Measurements from ENCODE around the gene OR51I2.

The OR51I2 gene

GRCh38 chr11:5449023-5449422 lies at the start of gene OR51I2:
TSS of gene OR51I2 (plus strand) at chr11:5449323. CDS start at chr11:5453489, 4,166 bp downstream.
- H3K27ac ChIP-seq: no peak within 1 kb of the TSS
- TF ChIP-seq CTCF (IDR thresholded peaks at IDR 0.05) (no peak), ZFX (IDR thresholded peaks at IDR 0.05; ENCODE audit: borderline replicate concordance) (no peak)

GRCh38 chr11:5405173-5405572 lies 44.0 kb upstream of the OR51I2 start:
- no peak for TF ChIP-seq ZFX (IDR thresholded peaks at IDR 0.05; ENCODE audit: borderline replicate concordance)
- H3K27ac ChIP-seq: no peak overlapping the region

DNA sequence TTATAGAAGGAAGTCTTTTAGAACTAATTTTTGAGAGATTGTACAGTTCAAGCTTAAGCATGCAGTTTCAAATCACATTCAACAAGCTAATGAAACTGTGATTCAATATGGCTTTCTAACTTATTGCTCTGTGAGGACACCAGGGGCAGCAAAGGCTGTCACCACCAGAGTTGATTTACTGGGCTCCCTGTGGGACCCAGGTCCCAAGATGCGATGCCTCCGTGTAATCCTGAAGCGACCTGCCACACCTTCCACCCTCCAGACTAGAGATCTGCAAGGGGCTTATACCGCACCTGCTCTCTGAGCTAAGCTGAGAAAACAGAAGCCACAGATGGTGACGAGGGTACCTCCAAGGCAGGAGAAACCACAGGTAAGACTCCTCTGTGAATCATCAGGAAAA lies 28.1 kb upstream of the OR51I2 start:
- no peak for TF ChIP-seq CTCF (IDR thresholded peaks at IDR 0.05)
- TF ChIP-seq ZFX (IDR thresholded peaks at IDR 0.05; ENCODE audit: borderline replicate concordance): no peak
- H3K27ac ChIP-seq: no peak overlapping the region

DNA sequence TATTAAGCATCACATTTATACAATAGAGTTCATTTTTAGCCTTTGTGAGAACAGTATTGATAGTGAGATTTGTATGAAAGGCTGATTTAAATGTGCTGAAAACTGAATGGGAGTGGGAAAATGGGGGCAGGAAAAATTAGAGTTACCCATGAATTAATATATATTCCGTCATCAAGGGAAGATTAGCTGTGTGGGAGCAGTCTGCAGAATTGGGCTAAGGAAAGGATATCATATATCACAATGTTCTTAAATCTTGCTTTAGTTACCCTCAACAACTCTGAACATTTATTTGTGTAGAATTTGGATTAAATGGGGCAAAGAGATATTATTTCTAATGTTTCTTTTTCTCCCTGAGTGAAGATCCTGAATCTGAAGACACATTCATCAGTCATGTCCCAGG lies 27.3 kb upstream of the OR51I2 start, which contains the start of gene OR51Q1:
OR51Q1 (plus strand) TSS at position 301 of the 400 bp plus-strand sequence; CDS start at position 391, 90 bp downstream.
- H3K27ac ChIP-seq: no peak within 1 kb of the TSS
- TF ChIP-seq ZFX (IDR thresholded peaks at IDR 0.05; ENCODE audit: borderline replicate concordance): no peak
- no peak for TF ChIP-seq CTCF (IDR thresholded peaks at IDR 0.05)

DNA sequence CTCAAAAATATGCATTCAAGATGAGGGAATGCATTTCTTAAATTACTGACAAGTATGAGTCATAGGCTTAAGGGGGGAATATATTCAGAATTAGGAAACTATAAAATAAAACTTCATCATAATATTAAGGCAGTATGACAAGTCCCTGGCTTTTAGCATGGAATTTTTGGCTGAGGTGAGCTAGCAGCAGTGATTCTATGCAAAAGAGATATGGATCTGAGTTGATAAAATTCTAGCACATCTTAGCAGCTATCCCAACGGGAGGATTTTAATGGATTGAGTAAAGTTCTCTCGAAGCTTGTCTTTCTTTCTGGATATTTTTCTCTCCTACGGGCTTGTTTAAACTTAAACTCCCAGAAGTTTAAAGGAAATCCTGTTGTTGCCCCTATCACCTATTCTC lies 26.0 kb upstream of the OR51I2 start:
- TF ChIP-seq ZFX (IDR thresholded peaks at IDR 0.05; ENCODE audit: borderline replicate concordance) (no peak), CTCF (IDR thresholded peaks at IDR 0.05) (no peak)
- H3K27ac ChIP-seq: no peak overlapping the region

DNA sequence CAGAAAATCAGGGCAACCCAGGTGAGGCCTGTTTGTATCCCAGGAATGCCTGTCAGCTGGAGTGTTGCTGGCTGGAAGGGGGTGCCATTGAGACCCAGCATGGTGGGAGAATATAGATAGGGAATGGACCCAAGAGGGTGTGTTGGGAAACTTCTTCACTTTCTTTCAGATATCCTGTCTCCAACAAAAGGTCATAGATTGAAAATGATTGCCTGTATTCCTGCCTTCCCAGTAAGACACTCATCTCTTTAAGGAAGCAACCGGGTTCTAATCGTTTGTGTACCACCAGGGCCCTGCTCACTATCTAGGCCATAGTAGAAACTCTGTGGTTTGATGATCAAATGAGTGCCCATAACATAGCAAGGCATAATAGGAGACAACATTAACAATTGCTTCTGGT lies 7.7 kb upstream of the OR51I2 start, which contains the start of gene OR51I1:
OR51I1 (minus strand) TSS at position 101 of the 400 bp plus-strand sequence; CDS start at position 101, 0 bp downstream.
- no peak for TF ChIP-seq CTCF (IDR thresholded peaks at IDR 0.05)
- TF ChIP-seq ZFX (IDR thresholded peaks at IDR 0.05; ENCODE audit: borderline replicate concordance): no peak
- no peak within 1 kb of the TSS for H3K27ac ChIP-seq

DNA sequence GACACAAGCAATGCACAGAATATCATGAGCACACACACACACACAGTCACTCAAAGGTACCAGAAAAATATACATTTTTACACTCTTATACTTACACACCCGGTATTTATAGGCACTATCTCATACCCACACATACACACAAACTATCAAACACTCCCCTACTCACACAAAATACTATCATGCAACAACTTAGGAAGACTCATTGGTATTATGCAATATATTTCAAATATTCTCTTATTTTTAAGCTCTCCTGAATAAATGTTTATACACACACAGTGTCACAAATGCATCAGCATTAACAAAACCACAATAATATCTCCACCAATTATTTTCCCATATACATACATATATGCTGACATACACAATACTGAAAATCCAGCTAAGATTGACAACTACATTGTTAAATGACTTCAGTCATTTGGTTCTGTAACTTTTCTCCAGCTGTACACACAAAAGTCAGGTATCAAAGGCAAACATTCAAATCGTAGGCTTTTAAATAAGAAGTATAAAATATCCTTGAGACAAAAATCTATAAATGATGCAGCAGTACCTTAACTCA lies 5.2 kb upstream of the OR51I2 start:
- TF ChIP-seq ZFX (IDR thresholded peaks at IDR 0.05; ENCODE audit: borderline replicate concordance): no peak
- TF ChIP-seq CTCF (IDR thresholded peaks at IDR 0.05): no peak

GRCh38 chr11:5449432-5449831 lies 309 bp downstream of the OR51I2 start:
- H3K27ac ChIP-seq: no peak overlapping the region
- no peak for TF ChIP-seq CTCF (IDR thresholded peaks at IDR 0.05)
- no peak for TF ChIP-seq ZFX (IDR thresholded peaks at IDR 0.05; ENCODE audit: borderline replicate concordance)

More for the DNA sequence above, 5.2 kb upstream of the OR51I2 start:
- no peak overlapping the region for H3K27ac ChIP-seq

All from 22Rv1 (cell line).